Lower leg skin (tissue), 3 donors: Measurements from ENCODE around the gene KIF2A.

Source experiments
- CTCF ChIP-seq, 3 donors: fragments of 450-650 bp; IDR thresholded peaks; one replicate each; pipeline ENCODE4 v1.5.1; 2016; ENCODE audit warnings: antibody characterized with exemption in 3 of 3, mild to moderate bottlenecking in 3 of 3, moderate library complexity in 2 of 3
- POLR2A ChIP-seq, 2 donors: fragments of 450-650 bp; IDR thresholded peaks; one replicate each; pipeline ENCODE4 v1.6.1; 2016 to 2017; ENCODE audit warnings: antibody characterized with exemption in 2 of 2, mild to moderate bottlenecking in 1 of 2, moderate library complexity in 1 of 2

- no peak for TF ChIP-seq POLR2A (IDR thresholded peaks at IDR 0.05)
- TF ChIP-seq CTCF (IDR thresholded peaks at IDR 0.05), result no peak
These were observed 19.2 kb upstream of the KIF2A start for GRCh38 chr5:62286834-62287233.
